GM15510 (cell line): ENCODE results near the gene XYLT1.

Source experiments
- POLR2A ChIP-seq: IDR thresholded peaks from 3 replicates; pipeline ENCODE4 v1.6.1; 2011; ENCODE audit warnings: borderline replicate concordance; ENCODE audit not compliant: insufficient read length; ENCODE audit errors: extremely low read depth

The XYLT1 gene

GRCh38 chr16:17266608-17267313 is 204.0 kb downstream of the XYLT1 start:
- TF ChIP-seq POLR2A, result no peak

GRCh38 chr16:17265154-17265553 is 205.6 kb downstream of the XYLT1 start:
- TF ChIP-seq POLR2A, result no peak

- TF ChIP-seq POLR2A, result no peak
Measured at GRCh38 chr16:17261197-17261858, 209.4 kb downstream of the XYLT1 start.

GRCh38 chr16:17260276-17260849 is 210.4 kb downstream of the XYLT1 start:
- no peak for TF ChIP-seq POLR2A

- no peak for TF ChIP-seq POLR2A
Measured at GRCh38 chr16:17259751-17260270, 210.9 kb downstream of the XYLT1 start.

- no peak for TF ChIP-seq POLR2A
Measured at GRCh38 chr16:17258848-17259713, 211.7 kb downstream of the XYLT1 start.

- no peak for TF ChIP-seq POLR2A
Measured at GRCh38 chr16:17258077-17258599, 212.6 kb downstream of the XYLT1 start.

GRCh38 chr16:17257426-17258023 is 213.2 kb downstream of the XYLT1 start:
- TF ChIP-seq POLR2A, result no peak

GRCh38 chr16:17252701-17253100 is 218.1 kb downstream of the XYLT1 start:
- TF ChIP-seq POLR2A, result no peak

GRCh38 chr16:17252064-17252463 is 218.7 kb downstream of the XYLT1 start:
- TF ChIP-seq POLR2A, result no peak

GRCh38 chr16:17251496-17251895 is 219.3 kb downstream of the XYLT1 start:
- TF ChIP-seq POLR2A, result no peak

GRCh38 chr16:17246974-17247732 is 223.6 kb downstream of the XYLT1 start:
- TF ChIP-seq POLR2A, result no peak

GRCh38 chr16:17246268-17246885 is 224.4 kb downstream of the XYLT1 start:
- TF ChIP-seq POLR2A, result no peak

- TF ChIP-seq POLR2A, result no peak
Measured at GRCh38 chr16:17245776-17246175, 225.0 kb downstream of the XYLT1 start.
